ENCODE results near the gene CBY1. TPM values are rescaled to one million over a fixed set of nuclear protein-coding genes. Genes with fewer than 3 reads are reported as not detected.
A peak's percentile ranks its signal among the peaks of the same experiment; 100 is the strongest.

The CBY1 gene
- total and polyA plus RNA-seq, 9 of the 15 experiments (the other 6 are each of a cell fraction or from before 2014, with no cell fraction given) = 5.7 to 19.7 (median 10.8) TPM

DNA sequence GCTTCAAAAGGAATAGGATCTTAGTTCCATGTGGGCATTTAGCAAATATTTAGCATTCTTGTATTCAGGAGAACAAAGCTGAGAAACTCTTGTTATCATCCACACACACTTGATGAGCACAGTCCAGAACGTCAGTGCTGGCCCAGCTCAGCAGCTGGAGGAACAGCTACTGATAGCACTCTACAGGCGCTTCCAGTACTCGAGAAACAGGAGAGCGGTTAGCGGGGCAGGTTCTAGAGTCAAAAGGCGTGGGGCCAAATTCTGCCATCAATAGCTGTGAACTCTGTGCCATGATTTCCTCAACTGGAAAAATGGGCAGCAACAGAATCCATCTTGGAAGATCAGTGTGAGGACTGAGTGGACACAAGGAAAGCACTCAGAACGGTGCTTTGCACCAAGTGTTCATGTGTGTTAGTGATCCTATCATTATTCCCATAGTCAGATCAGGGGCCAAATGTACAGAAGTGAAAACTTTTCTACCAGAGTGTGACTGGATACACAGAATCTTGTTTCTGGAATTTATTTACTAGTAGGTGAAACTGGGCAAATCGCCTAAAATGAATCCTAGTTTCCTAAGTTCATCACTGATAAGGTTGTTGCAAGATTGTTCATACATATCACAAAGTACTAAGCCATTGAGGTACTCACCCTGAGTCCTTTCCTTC, 41.1 kb downstream of the CBY1 start (continued):
- no peak for TF ChIP-seq ASH1L (IDR thresholded peaks at IDR 0.05; ENCODE audit: borderline replicate concordance, low read depth, partially characterized antibody)
- 0 out of 2 replicates have a peak, but pooled peaks have one; percentile 22 for TF ChIP-seq GATA2 (CRISPR knock-in tag; IDR thresholded peaks at IDR 0.05)
- TF ChIP-seq, protein P1, sequence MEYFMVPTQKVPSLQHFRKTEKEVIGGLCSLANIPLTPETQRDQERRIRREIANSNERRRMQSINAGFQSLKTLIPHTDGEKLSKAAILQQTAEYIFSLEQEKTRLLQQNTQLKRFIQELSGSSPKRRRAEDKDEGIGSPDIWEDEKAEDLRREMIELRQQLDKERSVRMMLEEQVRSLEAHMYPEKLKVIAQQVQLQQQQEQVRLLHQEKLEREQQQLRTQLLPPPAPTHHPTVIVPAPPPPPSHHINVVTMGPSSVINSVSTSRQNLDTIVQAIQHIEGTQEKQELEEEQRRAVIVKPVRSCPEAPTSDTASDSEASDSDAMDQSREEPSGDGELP (CRISPR knock-in tag; IDR thresholded peaks at IDR 0.05; ENCODE audit: borderline replicate concordance) = peak; percentile 78
- no peak for TF ChIP-seq JUND (IDR thresholded peaks at IDR 0.05; ENCODE audit: borderline replicate concordance, low read depth, low read length)
- no peak for TF ChIP-seq JUND (tag; IDR thresholded peaks at IDR 0.05; ENCODE audit: borderline replicate concordance, low read depth, low read length)
- peak; percentile 21 for TF ChIP-seq HNRNPLL (IDR thresholded peaks at IDR 0.05; ENCODE audit: low read depth, low read length, poor library complexity, severe bottlenecking)
- no peak for TF ChIP-seq HSF4 (CRISPR knock-in tag; IDR thresholded peaks at IDR 0.05; ENCODE audit: borderline replicate concordance)
- 0 out of 4 replicates have a peak, but pooled peaks of 1 of the 2 experiments have one; percentile 51 for TF ChIP-seq ARNT (IDR thresholded peaks at IDR 0.05)
- 0 out of 4 replicates have a peak, but pooled peaks of 1 of the 2 experiments have one; percentile 46 for TF ChIP-seq UBTF (IDR thresholded peaks at IDR 0.05; ENCODE audit: borderline replicate concordance in 1 of 2, low read depth in 2 of 2, low read length in 2 of 2)
- TF ChIP-seq ARID1B (IDR thresholded peaks at IDR 0.05) = 0 out of 2 replicates have a peak, but pooled peaks have one; percentile 22
- peak; percentile 35; the same call in 1 of the 2 replicates for TF ChIP-seq TAL1 (IDR thresholded peaks at IDR 0.05)
- TF ChIP-seq SMARCA4 (IDR thresholded peaks at IDR 0.05) = peak; percentile 25; the same call in 1 of the 2 replicates
- TF ChIP-seq ZNF24 (IDR thresholded peaks at IDR 0.05) = 0 out of 2 replicates have a peak, but pooled peaks have one; percentile 6
